ENCODE results near the gene TMEM117.

TMEM117 gene

GRCh38 chr12:44015333-44015941, 179.6 kb downstream of the TMEM117 start:
- Histone ChIP-seq H3K4me3 (ENCODE audit: low read depth, low read length, poor library complexity, severe bottlenecking) (no peak overlapping the region), H3K9ac (ENCODE audit: low read length) (no peak overlapping the region), H3K4me1 (ENCODE audit: insufficient read depth, low read length, severe bottlenecking) (peaks cover 13% of the 10 kb centered on the region), H3K27ac (ENCODE audit: low read depth, low read length, poor library complexity, severe bottlenecking) (no peak overlapping the region), H3K27me3 (ENCODE audit: insufficient read depth, low read length) (no peaks in the 10 kb centered on the region), H3K9me3 (ENCODE audit: low read length) (no peaks in the 10 kb centered on the region), H3K4me2 (ENCODE audit: low read length) (no peak overlapping the region), H3K79me2 (ENCODE audit: insufficient read depth, low read length) (no peaks in the 10 kb centered on the region), H3F3A (ENCODE audit: insufficient read depth, low read length) (no peaks in the 10 kb centered on the region), H3K9me2 (ENCODE audit: low read depth, low read length) (no peaks in the 10 kb centered on the region), H3K36me3 (ENCODE audit: insufficient read depth, low read length) (no peaks in the 10 kb centered on the region), H2AFZ (ENCODE audit: low read length) (no peak overlapping the region), H4K20me1 (ENCODE audit: insufficient read depth, low read length) (no peaks in the 10 kb centered on the region)
- TF ChIP-seq, protein P1, sequence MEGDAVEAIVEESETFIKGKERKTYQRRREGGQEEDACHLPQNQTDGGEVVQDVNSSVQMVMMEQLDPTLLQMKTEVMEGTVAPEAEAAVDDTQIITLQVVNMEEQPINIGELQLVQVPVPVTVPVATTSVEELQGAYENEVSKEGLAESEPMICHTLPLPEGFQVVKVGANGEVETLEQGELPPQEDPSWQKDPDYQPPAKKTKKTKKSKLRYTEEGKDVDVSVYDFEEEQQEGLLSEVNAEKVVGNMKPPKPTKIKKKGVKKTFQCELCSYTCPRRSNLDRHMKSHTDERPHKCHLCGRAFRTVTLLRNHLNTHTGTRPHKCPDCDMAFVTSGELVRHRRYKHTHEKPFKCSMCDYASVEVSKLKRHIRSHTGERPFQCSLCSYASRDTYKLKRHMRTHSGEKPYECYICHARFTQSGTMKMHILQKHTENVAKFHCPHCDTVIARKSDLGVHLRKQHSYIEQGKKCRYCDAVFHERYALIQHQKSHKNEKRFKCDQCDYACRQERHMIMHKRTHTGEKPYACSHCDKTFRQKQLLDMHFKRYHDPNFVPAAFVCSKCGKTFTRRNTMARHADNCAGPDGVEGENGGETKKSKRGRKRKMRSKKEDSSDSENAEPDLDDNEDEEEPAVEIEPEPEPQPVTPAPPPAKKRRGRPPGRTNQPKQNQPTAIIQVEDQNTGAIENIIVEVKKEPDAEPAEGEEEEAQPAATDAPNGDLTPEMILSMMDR (IDR thresholded peaks at IDR 0.05; ENCODE audit: low read length), result peak; percentile 63; the same call in 1 of the 2 replicates
- TF ChIP-seq EZH2 (IDR thresholded peaks at IDR 0.05; ENCODE audit: borderline replicate concordance, low read length), result no peak

DNA sequence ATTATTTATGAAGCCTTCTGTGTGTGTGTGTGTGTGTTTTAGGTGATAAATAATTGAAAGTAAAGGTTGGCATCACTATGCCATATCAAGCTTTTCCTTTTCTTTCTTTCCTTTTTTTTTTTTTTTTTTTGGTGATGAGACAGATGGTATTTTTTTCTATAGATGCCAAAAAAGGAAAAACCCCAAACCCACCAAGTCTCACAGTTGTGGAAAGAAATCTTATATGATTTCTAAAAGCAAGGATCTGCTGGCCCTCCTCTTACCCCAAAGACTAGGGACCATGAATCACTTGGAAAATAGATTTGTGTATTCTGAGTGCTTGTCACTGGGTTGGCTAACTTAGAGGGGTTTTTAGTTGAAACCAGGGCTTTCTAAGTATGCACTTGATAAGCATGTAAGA, 181.3 kb downstream of the TMEM117 start:
- Histone ChIP-seq H3K4me3 (ENCODE audit: low read depth, low read length, poor library complexity, severe bottlenecking) (no peak overlapping the region), H2AFZ (ENCODE audit: low read length) (no peak overlapping the region), H3F3A (ENCODE audit: insufficient read depth, low read length) (no peaks in the 10 kb centered on the region), H3K4me2 (ENCODE audit: low read length) (no peak overlapping the region), H3K36me3 (ENCODE audit: insufficient read depth, low read length) (no peaks in the 10 kb centered on the region), H3K27me3 (ENCODE audit: insufficient read depth, low read length) (no peaks in the 10 kb centered on the region), H3K9ac (ENCODE audit: low read length) (no peak overlapping the region), H3K9me2 (ENCODE audit: low read depth, low read length) (no peaks in the 10 kb centered on the region), H3K79me2 (ENCODE audit: insufficient read depth, low read length) (no peaks in the 10 kb centered on the region), H3K4me1 (ENCODE audit: insufficient read depth, low read length, severe bottlenecking) (peaks cover 31% of the 10 kb centered on the region), H4K20me1 (ENCODE audit: insufficient read depth, low read length) (no peaks in the 10 kb centered on the region), H3K9me3 (ENCODE audit: low read length) (no peaks in the 10 kb centered on the region), H3K27ac (ENCODE audit: low read depth, low read length, poor library complexity, severe bottlenecking) (no peak overlapping the region)
- no peak for TF ChIP-seq EZH2 (IDR thresholded peaks at IDR 0.05; ENCODE audit: borderline replicate concordance, low read length)
- TF ChIP-seq, protein P1 (IDR thresholded peaks at IDR 0.05; ENCODE audit: low read length), result no peak

GRCh38 chr12:44019118-44019517, 183.2 kb downstream of the TMEM117 start:
- no peaks in the 10 kb centered on the region for H4K20me1 ChIP-seq (ENCODE audit: insufficient read depth, low read length)
- H3K4me1 ChIP-seq (ENCODE audit: insufficient read depth, low read length, severe bottlenecking), result peaks cover 32% of the 10 kb centered on the region
- no peak overlapping the region for H3K9ac ChIP-seq (ENCODE audit: low read length)
- no peaks in the 10 kb centered on the region for H3K36me3 ChIP-seq (ENCODE audit: insufficient read depth, low read length)
- TF ChIP-seq, protein P1 (IDR thresholded peaks at IDR 0.05; ENCODE audit: low read length), result no peak
- no peak for TF ChIP-seq EZH2 (IDR thresholded peaks at IDR 0.05; ENCODE audit: borderline replicate concordance, low read length)
- H2AFZ ChIP-seq (ENCODE audit: low read length), result no peak overlapping the region
- no peaks in the 10 kb centered on the region for H3F3A ChIP-seq (ENCODE audit: insufficient read depth, low read length)
- H3K4me2 ChIP-seq (ENCODE audit: low read length), result no peak overlapping the region
- H3K4me3 ChIP-seq (ENCODE audit: low read depth, low read length, poor library complexity, severe bottlenecking), result no peak overlapping the region
- no peaks in the 10 kb centered on the region for H3K79me2 ChIP-seq (ENCODE audit: insufficient read depth, low read length)
- no peak overlapping the region for H3K27ac ChIP-seq (ENCODE audit: low read depth, low read length, poor library complexity, severe bottlenecking)
- H3K27me3 ChIP-seq (ENCODE audit: insufficient read depth, low read length), result no peaks in the 10 kb centered on the region
- H3K9me3 ChIP-seq (ENCODE audit: low read length), result no peaks in the 10 kb centered on the region
- no peaks in the 10 kb centered on the region for H3K9me2 ChIP-seq (ENCODE audit: low read depth, low read length)

Measured in OCI-LY1 (cell line).